D341Med (cell line): ENCODE results near the gene RAPGEF1.
"Not testable (repeated sequence)": the region's sequence is repeated elsewhere in the genome, so short reads cannot be mapped to it uniquely, and the experiment has no call there.

Experiments
- DNase-seq: peaks from one replicate; pipeline ENCODE4 v3.0.0; 2012; ENCODE audit warnings: low spot score

Gene RAPGEF1

DNA sequence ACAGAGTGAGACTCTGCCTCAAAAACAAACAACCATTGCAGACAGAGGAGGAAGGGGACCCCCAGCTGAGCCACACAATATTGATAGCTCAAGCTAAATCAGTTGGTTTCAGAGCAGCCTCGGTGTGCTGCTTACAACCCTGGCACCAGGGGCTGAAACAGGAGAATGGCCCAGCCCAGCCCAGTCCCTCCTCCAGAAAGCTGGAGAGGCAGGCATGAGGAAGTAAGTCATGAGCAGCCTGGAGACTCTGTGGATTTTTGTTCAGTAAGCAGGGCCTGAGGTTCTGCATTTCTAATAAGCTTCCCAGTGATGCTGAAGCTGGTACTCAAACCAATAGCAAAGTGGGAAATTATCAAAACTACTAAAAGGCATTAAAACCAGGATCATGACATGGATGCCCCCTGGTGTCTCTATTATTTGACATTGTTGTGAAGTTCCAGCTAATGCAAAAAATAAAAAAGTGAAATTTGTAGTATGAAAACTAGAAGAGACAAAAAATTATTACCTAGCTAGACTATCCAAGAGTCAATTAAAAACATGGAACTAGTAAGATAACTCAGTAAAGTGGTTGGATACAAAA lies 180.4 kb downstream of the RAPGEF1 start:
- DNase-seq = no peak

DNA sequence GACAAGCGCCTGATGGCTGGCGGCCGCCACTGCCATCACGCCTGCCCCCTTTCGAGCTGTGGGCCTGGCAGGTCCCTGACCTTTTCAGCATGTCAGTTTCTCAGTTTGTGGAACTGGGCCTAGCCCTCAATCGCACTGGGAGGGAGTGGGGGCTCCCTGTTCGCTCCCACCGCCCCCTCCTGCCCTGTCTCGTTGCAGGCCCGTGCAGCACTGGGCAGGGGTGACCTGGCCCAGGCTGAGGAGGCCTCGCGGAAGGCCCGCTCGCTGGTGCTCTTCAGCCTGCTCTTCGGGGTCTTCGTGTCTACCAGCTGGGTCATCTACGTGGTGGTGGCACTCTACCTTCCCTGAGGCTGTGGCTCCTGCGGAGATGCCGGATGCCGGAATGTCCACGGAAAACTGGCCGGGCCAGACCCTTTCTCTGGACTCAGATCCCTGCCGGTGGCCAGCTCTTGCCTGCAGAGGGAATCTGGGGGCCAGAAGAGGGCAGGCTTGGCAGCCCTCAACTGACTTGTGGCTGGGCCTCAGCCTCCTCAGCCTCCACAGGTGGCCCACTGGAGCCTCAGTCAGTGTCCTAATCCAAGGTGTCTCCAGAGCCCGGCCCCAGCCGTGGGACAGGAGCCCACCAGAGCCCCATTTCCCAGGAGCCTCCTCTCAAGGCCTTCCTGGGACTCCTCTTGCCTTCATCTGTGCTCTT lies 181.9 kb downstream of the RAPGEF1 start:
- DNase-seq = no peak

DNA sequence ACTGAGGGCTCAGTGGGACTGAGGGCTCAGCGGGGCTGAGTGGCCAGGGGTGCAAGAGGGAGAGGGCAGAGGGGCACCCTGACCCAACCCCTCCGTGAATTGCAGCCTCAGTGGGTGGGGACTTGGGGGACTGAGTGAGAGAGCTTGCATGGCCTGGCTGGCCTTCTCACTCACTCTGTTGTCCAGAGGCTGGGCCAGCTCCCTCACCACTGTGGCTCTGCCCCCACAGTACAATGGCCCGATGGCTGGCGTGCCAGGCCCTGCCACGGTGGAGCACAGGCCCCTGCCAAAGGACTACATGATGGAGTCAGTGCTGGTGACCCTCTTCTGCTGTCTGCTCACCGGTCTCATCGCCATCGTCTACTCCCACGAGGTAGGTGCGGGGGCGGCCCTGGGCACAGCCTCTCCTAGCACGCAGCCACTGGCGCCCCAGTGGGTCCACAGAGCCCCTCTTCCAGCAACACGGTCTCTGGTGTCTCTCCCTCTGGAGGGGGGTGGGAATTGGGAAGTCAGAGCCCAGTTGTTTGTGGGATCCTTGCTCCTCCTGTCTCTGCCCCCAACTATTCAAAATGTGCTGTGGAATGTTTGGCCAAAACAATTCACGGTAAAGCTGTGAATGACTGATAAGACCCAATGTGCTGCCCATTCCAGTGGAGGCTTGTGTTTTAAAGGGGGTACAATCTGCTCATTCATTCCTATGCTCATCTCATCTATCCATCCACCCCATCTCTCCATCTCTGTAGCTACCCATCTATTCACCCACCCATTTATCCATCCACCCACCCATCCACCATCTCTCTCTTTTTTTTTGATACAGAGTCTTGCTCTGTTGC lies 183.8 kb downstream of the RAPGEF1 start:
- DNase-seq = no peak

DNA sequence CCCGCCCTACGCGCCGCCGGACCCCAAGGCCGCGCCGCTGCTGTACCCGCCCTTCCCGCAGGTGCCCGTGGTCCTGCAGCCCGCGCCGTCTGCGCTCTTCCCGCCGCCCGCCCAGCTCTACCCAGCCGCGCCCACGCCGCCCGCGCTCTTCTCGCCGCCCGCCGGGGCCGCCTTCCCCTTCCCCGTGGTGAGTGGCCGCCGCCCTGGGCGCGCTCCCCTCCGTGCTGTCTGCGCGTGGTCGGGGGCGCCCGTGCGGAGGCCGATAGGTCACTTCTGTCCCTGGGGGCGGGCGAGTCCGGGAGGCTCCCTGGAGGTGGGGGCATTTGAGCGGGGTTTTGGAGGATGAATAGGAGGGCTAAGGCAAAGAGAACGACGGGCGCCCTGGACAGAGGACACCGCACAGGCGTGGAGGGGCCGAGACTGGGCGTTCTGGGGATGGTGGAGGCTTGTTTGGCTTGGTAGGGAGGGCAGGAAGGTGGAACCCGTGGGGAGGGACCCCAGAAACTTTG lies 185.0 kb downstream of the RAPGEF1 start:
- DNase-seq = no peak

DNA sequence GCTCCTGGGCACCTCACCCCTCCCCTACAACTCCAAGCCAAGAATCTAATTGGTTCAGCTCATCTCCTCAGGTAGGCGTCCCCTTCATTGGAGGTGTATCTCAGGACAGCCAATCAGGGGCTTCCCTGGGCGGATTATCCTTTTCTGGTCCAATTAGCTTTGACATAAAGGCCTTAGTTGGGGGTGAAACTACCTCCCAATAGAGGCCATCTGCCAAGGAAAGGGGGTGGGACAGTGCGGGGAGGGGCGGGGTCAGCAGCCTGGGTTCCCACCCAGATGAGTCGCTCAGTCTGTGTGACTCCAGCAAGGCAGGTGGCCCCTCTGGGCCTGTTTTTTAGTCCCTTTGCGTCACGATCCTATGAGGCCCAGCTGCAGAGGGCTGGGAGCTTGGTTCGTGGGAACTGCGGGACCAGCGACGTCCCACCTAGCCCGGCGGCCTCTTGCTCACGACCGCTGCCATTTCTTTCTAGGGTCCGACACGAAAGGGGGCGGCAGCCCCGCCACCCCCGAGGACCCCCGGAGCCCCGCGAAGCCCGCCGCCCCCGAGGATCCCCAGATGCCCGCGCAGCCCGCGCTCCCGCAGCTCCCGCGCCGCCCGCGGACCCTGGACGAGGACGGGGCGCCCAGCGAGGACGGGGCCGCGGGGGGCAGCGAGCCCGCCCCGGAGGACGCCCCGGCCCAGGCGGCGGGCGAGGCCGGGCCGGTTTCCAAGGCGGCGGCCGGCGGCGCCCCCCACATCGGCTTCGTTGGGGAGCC lies 185.6 kb downstream of the RAPGEF1 start:
- no peak for DNase-seq

DNA sequence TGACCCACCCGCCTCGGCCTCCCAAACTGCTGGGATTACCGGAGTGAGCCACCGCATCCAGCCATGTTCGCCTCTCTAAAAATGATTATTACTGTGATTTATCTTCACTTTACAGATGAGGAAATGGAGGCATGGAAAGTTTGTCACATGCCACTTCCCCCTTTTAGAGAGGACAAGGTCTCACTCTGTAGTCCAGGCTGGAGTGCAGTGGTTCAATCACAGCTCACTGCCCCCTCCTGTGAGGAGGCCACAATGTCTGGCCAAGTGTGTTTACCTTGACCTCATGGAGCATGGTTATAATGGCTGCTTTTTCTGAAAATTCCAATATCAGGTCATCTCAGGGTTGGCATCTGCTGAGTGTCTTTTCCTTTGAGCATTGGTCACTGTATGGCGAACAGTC lies 187.8 kb downstream of the RAPGEF1 start:
- DNase-seq = no peak

DNA sequence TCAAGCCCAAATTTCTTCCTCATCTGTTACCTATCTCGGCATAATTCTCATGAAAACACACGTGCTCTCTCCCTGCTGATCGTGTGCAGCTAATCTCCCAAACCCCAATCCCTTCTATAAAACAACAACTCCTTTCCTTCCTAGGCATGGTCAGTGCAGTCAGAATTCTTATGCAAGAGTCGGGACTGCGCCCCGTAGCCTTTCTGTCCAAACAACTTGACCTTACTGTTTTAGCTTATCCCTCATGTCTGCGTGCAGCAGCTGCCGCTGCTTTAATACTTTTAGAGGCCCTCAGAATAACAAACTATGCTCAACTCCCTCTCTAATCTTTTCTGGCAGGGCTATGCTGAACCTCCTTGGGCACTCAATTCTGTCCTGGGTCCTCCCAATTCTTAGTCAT lies 189.4 kb downstream of the RAPGEF1 start:
- not testable (repeated sequence) for DNase-seq

DNA sequence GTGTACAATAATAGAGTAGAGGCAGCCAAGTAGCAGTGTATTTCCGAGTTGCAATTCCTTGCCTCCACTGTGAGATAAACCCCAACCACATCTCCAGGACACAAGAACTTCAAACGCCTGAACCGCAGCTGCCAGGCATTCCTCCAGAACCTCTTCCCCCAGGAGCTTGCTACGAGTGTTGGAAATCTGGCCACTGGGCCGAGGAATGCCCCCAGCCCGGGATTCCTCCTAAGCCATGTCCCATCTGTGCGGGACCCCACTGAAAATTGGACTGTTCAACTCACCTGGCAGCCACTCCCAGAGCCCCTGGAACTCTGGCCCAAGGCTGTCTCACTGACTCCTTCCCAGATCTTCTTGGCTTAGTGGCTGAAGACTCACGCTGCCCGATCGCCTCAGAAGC lies 190.7 kb downstream of the RAPGEF1 start:
- not testable (repeated sequence) for DNase-seq

DNA sequence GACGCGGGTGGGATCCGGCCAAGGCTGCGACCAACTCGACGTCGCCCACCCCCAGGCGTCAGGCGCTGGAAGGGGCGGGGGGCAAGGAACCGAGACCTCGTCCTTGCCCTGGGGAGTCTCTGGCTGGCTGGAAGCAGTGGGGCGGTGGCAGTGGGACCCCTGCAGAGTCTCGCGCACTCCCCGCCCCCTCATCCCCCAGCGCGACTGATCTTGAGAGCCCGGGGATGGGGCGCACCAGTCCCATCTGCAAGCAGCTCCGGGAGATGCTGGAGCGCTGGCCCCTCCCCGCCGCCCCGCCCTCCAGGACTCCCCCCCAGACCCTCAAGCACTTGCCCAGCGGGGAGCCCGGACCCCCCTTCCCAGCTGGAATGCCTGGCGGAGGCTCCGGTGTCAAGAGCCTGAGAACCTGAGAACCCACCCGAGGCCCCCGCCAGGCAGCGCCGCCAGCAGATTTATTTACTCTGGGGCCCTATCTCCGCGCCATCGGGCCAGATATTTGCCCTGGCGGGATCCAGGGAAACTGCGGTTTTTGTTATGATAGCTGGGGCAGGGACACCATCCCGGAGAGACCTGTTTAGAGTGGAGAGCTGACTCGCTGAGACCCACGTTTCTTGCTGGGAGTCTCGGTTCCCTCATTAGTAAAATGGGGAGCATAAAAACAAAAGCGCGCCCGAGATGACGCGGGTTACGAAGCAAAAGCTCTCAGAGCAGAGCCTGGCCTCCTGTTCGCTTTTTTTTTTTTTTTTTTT lies 193.4 kb downstream of the RAPGEF1 start:
- DNase-seq = no peak

DNA sequence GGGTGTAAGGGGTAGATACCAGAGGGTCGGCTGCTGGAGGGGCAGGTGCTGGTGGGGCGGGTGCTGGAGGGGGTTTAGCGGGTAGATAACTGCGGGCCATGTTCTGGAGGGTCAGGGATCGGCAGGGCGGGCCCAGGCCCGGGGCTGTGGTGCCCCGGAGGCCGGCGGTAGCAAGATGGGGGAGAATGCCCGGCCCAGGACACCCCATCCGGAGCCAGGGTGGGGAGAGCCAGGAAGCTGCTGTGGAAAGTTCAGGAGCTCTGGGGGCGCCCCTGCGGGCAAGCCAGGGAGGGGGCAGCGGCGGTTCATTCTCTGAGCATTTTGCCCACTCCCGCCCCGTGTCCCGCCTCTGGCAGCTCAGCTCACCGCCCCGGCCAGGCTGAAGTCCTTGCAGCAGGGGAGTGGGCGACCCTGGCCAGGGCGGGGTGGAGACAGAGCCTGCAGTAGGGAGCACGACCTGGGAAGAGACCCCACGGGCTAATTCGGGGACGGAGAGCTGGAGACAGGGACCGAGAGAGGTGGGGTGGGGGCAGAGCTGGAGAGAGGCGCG lies 194.0 kb downstream of the RAPGEF1 start:
- DNase-seq = no peak

DNA sequence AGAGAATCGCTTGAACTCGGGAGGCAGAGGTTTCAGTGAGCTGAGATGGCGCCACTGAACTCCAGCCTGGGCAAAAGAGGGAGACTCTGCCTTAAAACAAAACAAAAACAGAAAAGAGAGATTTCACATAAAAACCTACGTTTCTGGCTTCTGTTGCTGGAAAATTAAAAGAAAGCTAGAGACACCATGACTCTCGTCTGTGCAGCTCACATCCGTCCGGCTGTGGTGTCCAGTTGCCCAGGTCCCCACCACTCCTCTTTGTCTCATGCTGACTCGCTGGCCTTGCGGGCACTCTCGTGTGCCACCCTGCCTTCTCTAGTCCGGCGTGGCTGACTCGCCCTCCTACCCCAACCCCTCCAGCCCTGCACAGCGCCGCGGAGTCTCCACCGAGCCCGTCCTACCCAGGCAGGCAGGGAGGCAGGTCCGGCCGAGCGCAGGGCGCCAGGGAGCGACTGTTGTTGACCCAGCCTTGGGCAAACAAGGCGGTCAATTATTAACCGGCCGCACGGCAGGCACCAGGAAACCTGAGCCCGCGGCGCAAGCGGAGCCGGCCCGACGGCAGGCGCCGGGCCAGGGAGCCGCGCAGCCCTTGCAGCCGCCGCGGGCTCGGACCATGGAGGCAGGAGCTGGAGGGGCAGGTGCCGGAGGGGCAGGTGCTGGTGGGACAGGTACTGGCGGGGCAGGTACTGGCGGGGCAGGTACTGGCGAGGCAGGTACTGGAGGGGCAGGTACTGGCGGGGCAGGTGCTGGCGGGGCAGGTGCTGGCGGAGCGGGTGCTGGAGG lies 194.7 kb downstream of the RAPGEF1 start, which contains the start of gene PRRT1B:
Gene PRRT1B (plus strand): TSS at position 521 of the 783 bp plus-strand sequence. CDS start 93 bp downstream, at position 614.
- no peak for DNase-seq

DNA sequence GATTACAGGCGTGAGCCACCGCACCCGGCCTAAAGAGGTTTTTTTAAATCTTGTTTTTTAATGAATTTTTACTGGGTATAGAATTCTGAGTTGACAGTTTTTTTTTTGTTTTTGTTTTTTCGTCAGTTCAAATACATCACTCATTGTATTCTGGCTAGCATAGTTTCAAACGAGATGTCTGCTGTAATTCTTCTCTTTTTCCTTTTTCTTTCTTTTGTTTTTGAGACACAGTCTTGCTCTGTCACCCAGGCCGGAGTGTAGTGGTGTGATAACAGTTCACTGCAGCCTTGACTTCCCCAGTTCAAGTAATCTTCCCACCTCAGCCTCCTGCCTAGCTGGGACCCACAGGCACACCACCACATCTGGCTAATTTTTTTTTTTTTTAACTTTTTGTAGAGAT lies 196.7 kb downstream of the RAPGEF1 start:
- no peak for DNase-seq

DNA sequence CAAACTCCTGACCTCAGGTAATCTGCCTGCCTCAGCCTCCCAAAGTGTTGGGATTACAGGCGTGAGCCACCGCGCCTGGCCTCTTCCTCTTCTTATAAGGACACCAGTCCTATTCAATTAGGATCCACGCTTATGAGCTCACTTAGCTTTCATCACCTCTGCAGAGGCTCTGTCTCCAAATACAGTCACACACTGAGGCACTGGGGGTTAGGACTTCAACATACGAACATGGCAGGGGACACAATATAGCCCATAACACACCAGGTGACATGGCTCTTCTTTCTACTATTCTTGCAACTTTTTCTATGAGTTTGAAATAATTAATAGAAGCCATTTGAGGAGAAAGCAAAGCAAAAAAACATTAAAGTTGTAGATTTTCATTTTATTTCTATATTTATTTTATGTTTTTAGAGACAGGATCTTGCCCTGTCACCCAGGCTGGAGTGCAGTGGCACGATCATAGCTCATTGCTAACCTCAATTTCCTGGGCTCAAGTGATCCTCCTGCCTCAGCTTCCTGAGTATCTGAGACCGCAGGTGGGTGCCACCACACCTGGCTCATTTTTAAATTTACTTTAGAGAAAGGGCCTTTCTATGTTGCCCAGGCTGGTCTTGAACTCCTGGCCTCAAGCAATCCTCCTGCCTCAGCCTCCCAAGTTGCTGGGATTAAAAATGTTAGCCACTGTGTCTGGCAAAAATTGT lies 200.5 kb downstream of the RAPGEF1 start:
- no peak for DNase-seq

DNA sequence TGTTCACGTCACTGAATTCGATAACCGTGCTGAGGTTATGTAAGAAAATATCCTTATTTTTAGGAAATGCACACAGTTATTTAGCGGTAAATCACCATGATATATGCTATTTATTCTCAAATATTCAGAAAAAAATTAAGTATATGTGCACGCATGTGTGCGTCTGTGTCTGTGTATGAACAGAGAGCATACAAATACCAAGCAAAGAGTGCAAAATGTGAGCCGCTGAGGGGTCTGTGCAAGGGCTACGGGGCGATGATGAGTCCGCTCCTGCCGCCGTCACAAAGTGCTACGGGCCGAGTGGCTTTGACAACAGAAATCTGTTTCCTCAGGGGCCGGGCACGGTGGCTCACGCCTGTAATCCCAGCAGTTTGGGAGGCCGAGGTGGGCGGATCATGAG lies 201.9 kb downstream of the RAPGEF1 start:
- no peak for DNase-seq

DNA sequence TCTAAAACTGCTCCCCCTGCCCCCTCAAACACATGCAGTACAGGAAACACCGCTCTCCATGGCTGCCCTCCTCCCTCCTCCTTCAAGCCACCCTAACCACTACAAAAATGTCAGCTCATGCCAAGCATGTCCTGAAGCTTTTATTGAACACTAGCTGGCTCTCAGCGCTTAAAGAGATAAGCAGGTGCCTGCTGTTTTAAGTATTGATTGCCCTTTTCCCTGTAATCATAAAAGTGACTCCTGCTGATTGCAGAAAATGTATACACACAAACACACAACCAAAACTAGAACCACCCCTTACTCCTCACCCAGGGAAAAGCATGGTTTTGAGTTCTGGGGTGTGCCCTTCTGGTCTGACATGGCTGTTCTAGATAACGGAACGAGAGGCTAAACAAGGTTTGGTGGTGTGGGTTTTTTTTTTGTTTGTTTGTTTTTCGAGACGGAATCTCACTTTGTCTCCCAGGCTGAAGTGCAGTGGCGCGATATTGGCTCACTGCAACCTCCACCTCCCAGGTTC lies 205.1 kb downstream of the RAPGEF1 start:
- DNase-seq = no peak

DNA sequence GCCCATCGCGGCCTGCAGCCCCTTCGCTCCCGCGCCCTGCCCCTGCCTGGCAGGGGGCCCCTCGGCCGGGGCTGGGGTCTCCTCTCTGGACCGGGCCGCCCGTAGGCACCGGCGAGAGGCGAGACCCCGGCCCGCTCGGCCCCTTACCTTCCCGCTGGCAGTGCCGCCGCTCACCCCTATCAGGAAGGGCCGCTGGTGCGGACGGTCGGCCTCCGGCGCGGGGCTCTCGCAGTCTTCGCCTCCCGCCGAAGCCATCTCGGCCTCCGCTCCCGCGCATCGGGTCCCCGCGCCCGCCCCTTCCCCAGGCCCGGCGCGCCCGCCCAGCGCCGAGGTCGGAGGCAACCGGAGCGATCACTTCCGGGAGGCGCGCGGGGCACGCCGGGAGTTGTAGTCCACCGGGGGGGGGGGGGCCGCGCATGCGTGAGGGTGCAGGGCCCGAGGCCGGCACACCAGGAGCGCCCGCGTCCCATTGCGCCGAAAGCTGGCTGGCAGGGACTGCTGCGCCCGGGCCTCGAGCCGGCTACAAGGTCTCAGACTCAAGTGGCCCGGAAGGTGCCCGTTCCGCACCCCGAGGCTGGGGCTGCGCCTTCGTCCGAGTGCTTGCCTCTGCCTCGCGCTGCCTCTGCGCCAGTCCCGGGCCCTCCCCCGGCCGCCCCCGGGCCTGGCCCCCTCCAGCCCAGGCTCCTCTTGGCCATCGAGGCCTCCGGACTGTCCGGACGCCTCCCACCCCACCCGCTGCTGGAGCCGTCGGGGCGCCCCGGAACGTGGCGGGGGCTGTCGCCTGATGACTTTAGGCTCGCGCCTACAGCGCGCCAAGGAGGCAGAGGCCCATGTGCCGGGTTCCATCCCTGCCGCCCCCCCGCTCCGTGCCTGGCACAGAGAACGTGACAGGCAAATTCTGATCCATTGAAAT lies 208.7 kb downstream of the RAPGEF1 start, which contains the start of gene UCK1:
Gene UCK1 (minus strand): TSS at position 344 of the 913 bp plus-strand sequence. CDS start 89 bp downstream, at position 255.
- DNase-seq = peak; percentile 100

DNA sequence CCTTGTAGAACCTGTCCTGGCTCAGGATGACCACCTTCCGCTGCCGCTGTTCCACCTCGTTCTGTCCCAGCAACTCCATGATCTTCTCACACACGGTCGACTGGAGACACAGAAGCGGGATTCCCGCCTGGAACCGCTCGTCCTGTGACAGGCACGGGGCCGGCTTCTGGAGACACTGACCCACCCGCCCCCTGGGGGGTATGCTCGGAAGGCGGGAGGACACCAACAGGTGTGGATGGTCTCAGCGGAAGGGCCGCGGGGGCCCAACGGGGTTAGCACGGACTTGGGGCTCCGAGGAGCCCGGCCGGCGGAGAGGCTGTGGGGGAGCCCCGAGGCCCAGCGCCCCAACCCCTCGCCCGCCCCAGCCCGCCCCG lies 209.3 kb downstream of the RAPGEF1 start:
- no peak for DNase-seq
